ENCODE data around the gene FMNL2.

FMNL2 gene

DNA sequence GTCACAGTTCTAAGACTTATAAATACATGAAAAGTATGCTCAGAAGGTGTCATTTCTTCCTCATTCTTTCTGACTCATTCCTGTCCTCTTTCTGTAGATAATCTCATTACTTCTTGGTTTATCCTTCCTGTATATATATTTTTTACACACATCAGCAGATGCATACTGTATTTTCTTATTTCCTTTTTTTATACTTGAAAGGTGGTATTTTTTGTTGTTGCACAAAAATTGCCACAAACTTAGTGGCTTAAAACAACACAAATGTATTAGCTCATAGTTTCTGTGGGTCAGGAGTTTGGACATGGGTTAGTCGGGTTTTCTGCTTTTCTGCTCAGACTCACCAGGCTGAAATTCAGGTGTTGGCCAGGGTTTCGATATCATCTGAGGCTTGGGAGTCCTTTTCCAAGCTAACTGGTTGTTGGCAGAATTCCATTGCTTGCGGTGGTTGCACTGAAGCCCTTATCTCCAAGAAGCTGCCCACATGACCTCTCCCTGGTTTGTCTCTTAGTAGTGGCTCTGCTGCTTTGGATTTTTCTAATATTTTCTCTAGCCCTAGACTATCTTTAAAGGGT is 162.6 kb downstream of the FMNL2 start:
- DNase-seq (ENCODE audit: low read depth, low spot score): no peak

DNA sequence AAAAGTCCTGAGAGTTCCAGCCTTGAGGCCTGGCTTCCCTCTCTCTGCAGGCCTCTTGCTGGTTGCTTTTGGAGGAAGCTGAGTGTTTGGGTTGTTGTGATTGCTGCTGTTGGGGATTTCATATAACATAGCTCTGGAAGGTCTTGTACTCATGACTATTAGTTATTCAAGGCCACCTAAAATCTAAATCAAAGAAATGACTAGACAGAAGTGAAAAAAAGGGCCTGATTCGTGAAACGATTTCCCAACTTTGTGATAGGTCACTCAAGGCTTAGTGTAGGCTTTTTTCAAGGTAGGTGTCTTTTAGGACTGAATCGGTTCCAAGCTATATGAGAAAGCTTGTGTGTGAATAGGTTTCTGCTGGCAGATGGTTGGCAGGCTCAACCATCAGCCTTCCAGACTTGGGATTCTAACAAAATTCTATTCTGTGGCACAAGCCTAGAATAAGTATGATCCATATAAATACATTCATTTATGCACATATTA is 164.4 kb downstream of the FMNL2 start:
- no peak for DNase-seq (ENCODE audit: low read depth, low spot score)
- no peak overlapping the region for H3K4me3 ChIP-seq (ENCODE audit: low read length)

More for the DNA sequence above, 162.6 kb downstream of the FMNL2 start:
- no peak overlapping the region for H3K4me3 ChIP-seq (ENCODE audit: low read length)

DNA sequence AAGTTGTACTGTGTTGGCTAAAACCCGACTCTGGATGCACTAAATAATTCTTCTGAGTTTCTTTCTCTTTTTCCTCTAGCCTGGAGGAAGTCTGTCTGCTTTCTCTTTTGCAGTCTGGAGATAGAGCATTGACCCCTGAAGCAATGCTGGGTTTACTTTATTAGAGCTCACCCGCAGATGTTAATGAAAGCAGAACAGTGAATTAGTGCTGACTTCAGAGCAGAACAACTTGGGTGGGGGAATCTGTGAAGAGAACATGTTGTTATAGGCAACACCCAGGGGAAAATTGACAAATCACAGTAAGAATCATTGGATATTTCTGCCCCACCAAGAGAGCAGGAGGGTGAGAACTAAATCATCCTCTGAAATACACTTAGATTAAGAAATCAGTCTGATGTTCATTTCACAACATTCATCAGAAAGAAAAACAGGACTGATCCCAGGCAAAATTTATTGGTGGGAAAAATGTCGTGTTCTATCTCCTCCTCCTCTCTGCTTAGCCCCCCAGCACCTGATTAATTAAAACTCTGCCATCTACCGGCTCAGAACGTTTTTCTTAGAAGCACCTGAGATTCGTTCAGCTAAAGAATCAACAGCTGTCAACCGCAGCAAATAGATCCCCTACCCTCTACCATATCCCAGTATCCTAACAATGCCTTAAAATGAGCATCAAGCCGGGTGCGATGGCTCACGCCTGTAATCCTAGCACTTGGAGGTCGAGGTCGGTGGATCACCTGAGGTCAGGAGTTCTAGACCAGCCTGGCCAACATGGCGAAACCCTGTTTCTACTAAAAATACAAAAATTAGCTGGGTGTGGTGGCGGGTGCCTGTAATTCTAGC is 165.1 kb downstream of the FMNL2 start:
- no peak overlapping the region for H3K4me3 ChIP-seq (ENCODE audit: low read length)
- DNase-seq (ENCODE audit: low read depth, low spot score): no peak

DNA sequence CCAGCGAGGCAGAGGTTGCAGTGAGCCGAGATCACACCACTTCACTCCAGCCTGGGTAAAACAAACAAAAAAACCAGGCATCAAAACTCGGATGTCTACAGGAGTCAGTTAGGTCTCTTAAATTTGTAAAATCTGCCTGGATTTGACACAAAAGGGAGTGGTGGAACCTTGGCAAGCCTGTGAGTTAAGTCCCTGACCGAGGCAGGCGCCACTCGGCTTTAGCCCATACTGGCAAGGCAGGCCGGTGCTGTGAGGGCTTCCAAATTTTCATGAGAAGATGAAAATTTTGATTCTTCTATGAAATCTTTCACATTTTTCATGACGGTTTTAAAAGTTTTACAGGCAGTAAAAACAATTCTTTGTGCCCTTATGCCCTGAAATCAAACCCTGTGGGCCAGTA is 165.8 kb downstream of the FMNL2 start:
- DNase-seq (ENCODE audit: low read depth, low spot score): no peak

DNA sequence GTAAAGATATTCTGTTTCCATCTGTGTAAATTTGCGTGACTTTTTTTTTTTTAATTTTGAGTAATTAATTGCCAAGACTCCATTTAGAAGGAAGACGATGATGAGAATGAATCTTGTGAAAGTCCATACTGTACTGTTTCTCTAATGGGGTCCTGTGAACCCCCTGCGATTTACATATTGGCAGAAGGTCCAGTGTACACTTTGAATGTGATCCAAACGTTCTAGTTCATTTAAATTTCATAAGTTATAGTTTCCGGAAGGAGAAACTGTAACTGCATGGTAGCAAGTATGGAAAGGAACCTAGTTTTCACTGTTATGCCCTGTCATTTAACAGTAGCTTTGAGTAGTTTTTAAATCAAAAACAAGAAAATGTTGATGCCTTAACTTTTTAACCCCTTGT is 166.7 kb downstream of the FMNL2 start:
- no peak for DNase-seq (ENCODE audit: low read depth, low spot score)
- no peak overlapping the region for H3K4me3 ChIP-seq (ENCODE audit: low read length)

More for the DNA sequence above, 165.8 kb downstream of the FMNL2 start:
- H3K4me3 ChIP-seq (ENCODE audit: low read length): no peak overlapping the region

DNA sequence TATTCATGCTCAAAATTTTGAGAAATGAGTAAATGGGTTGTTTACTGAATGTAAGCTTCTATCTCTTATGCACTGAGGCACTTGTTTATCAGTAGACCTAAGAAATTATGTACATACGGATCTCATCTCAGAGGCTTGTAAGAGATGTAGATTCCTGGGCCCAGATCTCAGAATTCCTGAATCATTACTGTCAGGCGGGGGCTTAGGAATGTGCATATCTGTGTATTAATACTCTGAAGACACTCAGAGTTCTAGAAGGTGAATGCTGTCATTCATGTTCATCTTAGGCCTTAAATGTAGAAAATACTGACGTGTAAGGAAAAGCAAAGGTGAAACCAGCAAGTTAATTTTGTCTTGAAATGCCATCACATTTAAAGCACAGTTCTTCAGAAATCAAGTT is 169.6 kb downstream of the FMNL2 start:
- H3K4me3 ChIP-seq (ENCODE audit: low read length): no peak overlapping the region
- no peak for DNase-seq (ENCODE audit: low read depth, low spot score)

DNA sequence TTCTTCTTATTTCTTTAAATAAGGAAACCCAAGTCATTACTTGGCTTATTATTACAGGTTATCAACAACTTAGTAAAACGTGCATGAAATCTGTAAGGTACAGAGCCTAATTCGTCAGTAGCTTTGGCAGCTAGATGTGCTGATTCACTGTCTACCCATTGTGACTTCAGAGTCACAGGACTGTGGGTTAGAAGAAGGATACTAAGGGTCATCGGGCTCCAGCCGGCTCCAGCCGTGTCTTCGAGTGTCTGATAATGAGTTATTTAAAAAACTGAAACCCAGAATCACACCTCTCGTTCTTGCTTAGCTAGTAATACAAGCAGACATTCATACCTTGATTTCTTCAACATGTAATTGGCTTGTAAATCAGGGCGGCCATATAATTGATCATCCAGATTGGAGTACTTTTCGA is 170.5 kb downstream of the FMNL2 start:
- no peak for DNase-seq (ENCODE audit: low read depth, low spot score)

DNA sequence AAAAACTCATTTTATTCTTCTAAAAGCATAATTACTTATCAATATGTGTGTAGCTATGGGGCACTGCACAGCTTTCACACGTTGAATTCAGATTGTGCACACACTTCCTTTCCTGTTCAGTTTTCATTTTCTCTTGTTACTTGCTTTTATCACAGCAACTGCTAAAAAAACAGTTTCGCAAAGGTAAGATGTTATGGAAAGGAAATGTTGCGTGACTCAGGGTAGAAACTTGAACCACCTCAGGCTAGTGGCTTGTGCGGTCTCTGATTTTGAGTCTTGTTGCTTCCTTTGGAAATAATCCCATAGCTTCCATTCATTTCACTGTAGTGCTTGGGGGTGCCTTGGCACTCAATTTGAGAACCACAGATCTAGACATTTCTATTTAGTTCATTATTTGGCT is 171.9 kb downstream of the FMNL2 start:
- H3K4me3 ChIP-seq (ENCODE audit: low read length): no peak overlapping the region
- DNase-seq (ENCODE audit: low read depth, low spot score): no peak

More for the DNA sequence above, 170.5 kb downstream of the FMNL2 start:
- no peak overlapping the region for H3K4me3 ChIP-seq (ENCODE audit: low read length)

DNA sequence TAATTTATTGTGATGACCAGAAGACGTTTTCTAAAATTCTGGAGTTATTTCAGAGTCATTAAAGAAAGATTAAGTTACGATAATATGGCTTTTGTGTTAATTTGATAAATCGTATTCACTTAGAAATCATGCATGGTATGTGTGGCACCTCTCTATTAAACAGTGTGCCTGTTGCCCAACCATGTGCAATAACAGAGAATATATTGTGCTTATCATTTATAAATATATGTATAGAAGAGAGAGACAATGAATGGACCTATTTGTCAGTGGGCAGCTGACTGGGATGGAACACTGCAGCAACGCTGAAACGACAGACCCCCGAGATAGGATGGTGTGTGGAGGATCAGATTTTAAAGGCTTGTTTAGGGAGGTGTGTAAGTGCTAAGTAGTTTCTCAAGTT is 172.9 kb downstream of the FMNL2 start:
- no peak overlapping the region for H3K4me3 ChIP-seq (ENCODE audit: low read length)
- no peak for DNase-seq (ENCODE audit: low read depth, low spot score)

DNA sequence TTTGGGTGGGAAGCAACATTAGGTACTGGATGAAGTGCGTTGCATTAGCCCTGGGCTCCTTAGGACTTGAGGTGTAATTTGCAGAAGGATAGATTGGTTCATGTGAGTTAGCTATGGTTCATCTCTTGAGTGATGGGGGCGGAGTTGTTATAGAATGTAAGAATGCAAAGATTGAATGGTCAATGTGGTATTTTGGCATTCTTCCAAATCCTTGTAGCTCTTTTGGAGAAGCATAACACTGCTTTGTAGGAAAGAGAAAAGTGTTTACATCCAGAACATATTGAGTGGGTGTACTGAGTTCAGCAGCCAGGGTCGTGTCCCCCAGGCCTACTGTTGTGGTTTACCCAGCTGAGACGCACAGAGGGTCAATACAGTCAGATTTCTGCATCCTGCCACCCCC is 173.5 kb downstream of the FMNL2 start:
- no peak overlapping the region for H3K4me3 ChIP-seq (ENCODE audit: low read length)
- DNase-seq (ENCODE audit: low read depth, low spot score): no peak

DNA sequence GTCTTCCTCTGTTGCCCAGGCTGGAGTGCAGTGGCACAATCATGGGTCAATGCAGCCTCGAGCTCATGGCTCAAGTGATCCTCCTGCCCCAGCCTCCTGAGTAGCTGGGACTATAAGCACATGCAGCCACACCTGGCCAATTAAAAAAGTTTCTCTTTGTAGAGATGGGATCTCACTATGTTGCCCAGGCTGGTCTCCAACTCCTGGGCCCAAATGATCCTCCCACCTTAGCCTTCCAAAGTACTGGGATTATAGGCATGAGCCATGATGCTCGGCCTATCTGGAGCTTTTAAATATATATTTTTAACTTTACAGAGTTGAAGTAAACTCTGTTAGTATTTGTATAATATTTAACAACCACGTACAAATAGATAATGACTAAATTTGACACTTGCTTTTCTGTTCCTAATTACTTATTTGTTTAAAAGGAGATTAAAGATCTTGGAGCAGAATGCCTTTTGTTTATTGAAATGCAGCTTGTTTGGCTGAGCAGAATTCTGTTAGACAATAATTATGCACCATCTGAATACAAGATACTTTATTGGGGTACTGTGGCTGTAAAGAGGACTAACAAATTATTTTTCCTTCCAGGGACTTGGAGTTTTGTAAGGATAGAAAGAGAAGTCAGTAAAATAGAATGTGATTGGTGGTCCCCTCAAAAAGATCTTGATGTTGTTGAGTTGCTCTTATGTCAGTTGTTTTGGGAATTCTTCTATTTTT is 175.0 kb downstream of the FMNL2 start:
- H3K4me3 ChIP-seq (ENCODE audit: low read length): no peak overlapping the region

DNA sequence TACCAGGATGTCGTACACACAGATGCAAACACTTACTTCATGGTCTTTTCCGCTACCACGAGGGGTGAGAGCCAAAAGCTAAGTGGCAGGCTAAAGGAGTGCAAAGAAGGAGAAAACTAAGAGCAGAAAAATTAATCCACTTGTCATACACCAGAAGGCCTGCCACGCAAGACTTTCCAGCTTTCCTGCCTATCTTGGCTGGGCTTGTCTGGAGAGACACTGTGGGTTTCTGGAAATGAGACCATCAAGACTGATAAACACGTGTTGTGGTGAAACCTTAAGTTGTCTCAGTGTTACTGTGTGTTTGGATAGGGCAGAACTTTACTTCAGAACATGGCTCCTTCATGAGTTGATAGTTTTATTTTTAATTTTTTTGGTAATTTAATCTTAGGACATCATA is 175.6 kb downstream of the FMNL2 start:
- DNase-seq (ENCODE audit: low read depth, low spot score): no peak
- no peak overlapping the region for H3K4me3 ChIP-seq (ENCODE audit: low read length)

More for the DNA sequence above, 175.0 kb downstream of the FMNL2 start:
- no peak for DNase-seq (ENCODE audit: low read depth, low spot score)

DNA sequence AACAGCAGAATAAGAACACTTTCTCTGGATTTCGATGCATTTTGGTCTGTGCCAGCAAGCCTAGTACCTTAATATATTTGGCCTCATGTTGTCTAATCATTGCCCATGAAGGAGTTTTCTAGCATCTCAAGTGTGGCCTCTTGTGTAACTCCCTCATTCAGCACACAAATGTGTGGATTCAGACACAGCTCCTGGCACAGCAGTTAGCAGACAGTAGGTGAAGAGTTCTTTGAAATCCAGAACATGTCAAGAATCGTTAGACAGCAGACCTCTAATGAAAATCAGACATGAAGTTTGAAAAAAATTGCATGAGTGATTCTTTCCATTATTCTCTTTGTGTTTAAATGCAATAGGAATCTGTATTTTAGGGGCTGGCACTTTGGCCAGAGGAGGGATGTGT is 177.0 kb downstream of the FMNL2 start:
- no peak overlapping the region for H3K4me3 ChIP-seq (ENCODE audit: low read length)
- no peak for DNase-seq (ENCODE audit: low read depth, low spot score)

DNA sequence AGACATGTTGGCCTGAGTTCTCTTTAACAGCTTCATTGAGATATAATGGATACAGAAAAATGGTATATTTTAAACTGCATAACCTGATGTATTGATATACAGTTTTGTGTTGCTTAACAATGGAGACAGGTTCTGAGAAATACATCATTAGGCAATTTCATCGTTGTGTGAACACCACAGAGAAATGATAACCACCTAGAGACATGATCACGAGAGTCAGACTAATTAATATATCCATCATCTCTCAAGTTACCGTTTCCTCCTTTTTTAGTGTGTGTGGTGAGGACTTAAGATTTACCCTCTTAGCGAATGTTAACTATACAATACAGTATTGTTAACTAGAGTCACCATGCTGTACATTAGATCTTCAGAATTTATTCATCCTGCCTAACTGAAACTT is 178.1 kb downstream of the FMNL2 start:
- no peak for DNase-seq (ENCODE audit: low read depth, low spot score)
- no peak overlapping the region for H3K4me3 ChIP-seq (ENCODE audit: low read length)

DNA sequence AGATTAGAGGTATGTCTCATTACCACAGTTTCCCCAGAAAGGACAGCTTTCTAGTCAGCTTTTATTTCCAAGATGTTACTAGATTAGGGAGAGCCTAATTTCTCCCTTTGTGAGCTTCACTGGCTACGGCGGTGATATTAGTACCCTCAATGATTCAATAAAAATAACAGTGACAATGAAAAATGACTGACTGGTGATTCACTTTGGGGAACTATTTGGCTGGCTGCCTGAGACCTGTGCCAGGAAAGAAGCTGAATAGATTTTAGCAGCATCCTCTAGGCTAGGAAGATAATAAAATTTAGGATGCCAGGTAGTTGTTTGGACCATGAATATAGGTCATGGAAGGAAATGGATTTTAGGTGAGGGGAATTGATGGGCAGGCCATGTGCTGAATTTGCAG is 178.7 kb downstream of the FMNL2 start:
- DNase-seq (ENCODE audit: low read depth, low spot score): no peak
- H3K4me3 ChIP-seq (ENCODE audit: low read length): no peak overlapping the region

DNA sequence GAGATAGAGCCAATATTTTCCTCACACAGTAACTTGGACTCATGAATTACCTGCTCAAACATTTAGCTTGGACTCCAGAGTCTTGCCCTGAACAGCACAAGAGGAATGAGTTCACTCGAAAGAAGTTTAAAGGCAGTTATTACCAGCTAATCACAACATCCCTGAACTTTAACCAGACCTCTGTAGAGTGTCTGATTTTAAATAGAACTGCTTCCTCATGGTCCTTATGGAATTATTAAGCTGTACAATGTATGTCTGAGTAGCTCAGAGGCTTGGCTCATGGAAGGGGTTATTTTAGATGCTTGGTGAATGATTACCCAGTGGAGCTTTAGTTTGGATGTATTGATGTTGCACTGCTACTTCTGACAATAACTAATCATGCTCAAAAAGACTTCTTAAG is 183.1 kb downstream of the FMNL2 start:
- no peak overlapping the region for H3K4me3 ChIP-seq (ENCODE audit: low read length)
- DNase-seq (ENCODE audit: low read depth, low spot score): no peak

DNA sequence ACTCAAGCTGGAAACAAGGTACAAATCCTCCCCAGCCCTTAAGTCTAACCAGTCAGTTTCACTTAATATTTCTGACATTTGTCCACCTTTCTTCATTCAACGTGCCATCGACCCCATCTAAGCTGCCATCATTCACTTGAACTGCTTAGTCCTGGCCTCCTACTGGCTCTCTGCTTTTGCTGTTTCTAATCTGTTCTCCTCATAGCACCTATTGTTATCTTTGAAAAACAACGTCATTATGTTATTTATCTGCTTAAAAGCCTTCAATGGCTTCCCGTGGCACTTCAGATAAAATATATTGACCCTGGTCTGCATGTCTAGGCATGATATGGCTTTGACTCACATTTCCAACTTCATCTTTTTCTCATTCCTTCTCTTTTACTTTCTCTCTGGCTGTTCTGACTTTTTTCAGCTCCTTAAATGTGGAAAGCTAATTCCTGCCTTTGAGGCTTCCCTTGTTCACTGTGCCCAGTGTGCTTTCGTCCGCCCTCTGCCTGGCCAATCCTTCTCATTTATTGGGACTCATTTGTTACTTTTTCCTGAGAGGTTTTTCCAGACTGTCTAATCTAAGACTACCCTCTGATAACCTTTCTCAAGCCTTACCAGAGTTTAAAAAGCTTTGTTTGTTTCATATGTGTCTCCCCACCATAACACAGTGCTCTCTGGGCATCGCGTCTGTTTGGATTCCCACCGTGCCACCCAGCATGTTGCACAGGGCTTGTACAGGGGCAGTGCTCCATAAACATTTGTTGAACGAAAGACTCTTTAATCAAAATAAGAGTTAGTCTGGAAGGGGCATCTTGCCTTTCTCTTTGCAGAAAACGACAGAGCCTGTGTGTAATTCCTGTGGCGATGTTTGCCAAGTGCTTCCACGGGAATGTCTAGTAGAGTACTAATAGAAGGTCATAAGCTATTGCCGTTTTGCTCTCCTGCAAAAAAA is 183.9 kb downstream of the FMNL2 start:
- H3K4me3 ChIP-seq (ENCODE audit: low read length): no peak overlapping the region
- DNase-seq (ENCODE audit: low read depth, low spot score): no peak

DNA sequence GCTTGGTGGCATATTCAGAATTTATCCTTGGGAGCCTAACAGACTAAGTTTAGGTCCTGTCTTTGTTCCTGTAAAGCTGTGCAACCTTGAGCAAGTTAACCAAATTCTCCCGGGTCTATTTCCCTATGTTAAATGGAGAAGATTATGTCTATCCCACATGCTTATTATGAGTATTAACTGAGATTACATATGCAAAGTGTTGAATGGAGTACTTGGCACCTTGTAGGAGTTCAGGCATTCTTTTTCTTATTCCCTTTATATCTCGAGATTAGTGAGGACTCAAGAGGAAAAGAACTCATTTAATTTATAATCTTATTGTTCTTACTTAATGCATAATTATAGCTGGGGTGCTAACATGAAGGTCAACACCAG is 184.6 kb downstream of the FMNL2 start:
- no peak for DNase-seq (ENCODE audit: low read depth, low spot score)
- H3K4me3 ChIP-seq (ENCODE audit: low read length): no peak overlapping the region

DNA sequence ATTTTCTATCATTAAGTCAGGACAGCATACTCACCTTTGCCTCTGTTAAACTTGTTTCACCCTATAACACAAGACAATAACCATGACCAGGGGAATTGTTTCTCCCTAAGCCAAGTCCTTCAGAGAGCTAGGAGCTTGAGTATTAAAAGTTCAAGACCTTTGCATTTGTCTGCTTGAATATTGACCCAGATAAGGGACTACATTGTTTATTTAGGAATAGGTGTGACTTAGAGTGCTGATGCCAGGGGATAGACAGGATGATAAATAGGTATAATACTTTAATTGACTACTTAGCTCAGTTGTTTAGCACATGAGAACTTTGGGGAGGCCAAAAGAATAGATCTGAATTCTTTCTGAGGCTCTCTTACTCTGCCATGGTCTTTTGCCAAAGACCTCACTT is 185.8 kb downstream of the FMNL2 start:
- no peak overlapping the region for H3K4me3 ChIP-seq (ENCODE audit: low read length)
- no peak for DNase-seq (ENCODE audit: low read depth, low spot score)

All from Jurkat, Clone E6-1 (cell line).